ENCODE measurements around the gene EZR. TPM values are rescaled to one million over a fixed set of nuclear protein-coding genes. Genes with fewer than 3 reads are reported as not detected.

The EZR gene
- total RNA-seq, 2 experiments from 2014 or later = 201 to 210 TPM

DNA sequence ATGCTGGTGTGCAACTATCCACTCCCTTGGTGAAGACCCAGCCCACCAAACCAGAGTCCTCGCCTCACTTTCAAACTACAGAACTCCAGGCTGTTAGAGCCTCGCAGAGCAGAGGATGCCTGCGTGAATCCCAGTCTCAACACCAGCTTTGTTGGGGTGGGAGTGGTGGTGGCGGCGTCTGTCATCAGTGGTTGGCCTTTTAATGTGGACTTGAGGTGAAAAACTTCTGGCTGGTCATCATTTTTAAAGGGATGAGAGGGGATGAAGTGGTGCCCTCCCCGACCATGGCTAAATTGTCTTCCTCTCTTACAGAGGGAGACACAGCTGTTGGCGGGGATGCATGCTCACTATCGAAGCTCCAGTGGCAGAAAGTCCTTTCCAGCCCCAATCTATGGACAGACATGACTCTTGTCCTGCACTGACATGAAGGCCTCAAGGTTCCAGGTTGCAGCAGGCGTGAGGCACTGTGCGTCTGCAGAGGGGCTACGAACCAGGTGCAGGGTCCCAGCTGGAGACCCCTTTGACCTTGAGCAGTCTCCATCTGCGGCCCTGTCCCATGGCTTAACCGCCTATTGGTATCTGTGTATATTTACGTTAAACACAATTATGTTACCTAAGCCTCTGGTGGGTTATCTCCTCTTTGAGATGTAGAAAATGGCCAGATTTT, 54.9 kb downstream of the EZR start:
- peaks cover 53% of the 10 kb centered on the region for H3K36me3 Mint-ChIP-seq (ENCODE audit: low read depth)
- ChIA-PET POLR2A (interaction anchor here (0.5 to 1.1 kb wide), 4 partner anchors 9 to 71 kb away, joined by 3 read pairs; no protein-coding TSS in a partner anchor), CTCF (interaction anchor here (1.1 to 1.6 kb wide), 4 partner anchors 21 to 206 kb away, joined by 3 to 6 read pairs (median 4); no protein-coding TSS in a partner anchor)
- peak overlapping the region; percentile 54 for H3K27ac Mint-ChIP-seq
- no peaks in the 10 kb centered on the region for H3K4me1 Mint-ChIP-seq
- no peaks in the 10 kb centered on the region for H3K9me3 Mint-ChIP-seq
- H3K27me3 Mint-ChIP-seq = no peaks in the 10 kb centered on the region
- H3K4me3 Mint-ChIP-seq = no peak overlapping the region
- no peak for DNase-seq

DNA sequence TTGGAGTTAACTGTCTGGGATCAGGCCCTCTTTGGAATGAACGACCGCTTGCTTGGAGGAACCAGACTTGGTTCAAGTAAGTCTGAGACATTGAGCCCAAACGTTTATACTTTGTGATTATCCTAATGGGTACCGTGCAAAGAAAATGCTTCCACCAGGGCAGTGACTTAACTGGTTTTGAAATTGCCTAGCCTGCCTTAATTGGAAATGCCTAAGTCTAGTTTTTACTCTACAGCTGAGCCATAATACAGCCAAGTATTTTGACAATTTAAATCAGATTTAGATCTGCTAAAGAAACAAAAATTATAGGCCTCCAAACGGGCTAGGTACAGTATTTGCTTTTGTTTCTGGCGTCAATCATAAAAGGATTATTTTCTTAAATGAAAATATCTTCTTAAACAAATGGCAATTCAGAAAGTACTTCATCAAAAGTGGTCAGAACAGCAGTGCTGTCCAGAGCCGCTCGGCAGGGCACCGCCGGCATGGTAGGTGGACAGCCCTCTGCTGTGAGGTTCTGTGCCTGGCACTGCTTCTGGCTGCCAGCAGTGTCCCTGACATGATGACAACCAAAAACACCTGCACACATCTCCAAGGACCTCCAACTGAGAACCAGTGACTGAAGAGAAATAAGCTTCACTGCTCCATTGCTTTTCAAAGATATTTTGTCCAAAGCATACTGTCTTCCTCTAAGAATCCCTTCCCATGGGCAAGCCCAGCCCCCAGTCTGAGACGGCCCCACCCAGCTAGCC, 55.6 kb downstream of the EZR start:
- POLR2A ChIA-PET = interaction anchor here (0.5 to 1.1 kb wide), 4 partner anchors 10 to 70 kb away, joined by 3 read pairs; no protein-coding TSS in a partner anchor
- CTCF ChIA-PET = interaction anchor here (1.1 to 1.6 kb wide), 3 partner anchors 20 to 207 kb away, joined by 3 to 6 read pairs (median 4); no protein-coding TSS in a partner anchor
- no peak for DNase-seq
- H3K9me3 Mint-ChIP-seq = no peaks in the 10 kb centered on the region
- H3K27me3 Mint-ChIP-seq = no peaks in the 10 kb centered on the region
- H3K4me1 Mint-ChIP-seq = no peaks in the 10 kb centered on the region
- no peak overlapping the region for H3K4me3 Mint-ChIP-seq
- H3K36me3 Mint-ChIP-seq (ENCODE audit: low read depth) = peaks cover 47% of the 10 kb centered on the region
- peak overlapping the region; percentile 54 for H3K27ac Mint-ChIP-seq

DNA sequence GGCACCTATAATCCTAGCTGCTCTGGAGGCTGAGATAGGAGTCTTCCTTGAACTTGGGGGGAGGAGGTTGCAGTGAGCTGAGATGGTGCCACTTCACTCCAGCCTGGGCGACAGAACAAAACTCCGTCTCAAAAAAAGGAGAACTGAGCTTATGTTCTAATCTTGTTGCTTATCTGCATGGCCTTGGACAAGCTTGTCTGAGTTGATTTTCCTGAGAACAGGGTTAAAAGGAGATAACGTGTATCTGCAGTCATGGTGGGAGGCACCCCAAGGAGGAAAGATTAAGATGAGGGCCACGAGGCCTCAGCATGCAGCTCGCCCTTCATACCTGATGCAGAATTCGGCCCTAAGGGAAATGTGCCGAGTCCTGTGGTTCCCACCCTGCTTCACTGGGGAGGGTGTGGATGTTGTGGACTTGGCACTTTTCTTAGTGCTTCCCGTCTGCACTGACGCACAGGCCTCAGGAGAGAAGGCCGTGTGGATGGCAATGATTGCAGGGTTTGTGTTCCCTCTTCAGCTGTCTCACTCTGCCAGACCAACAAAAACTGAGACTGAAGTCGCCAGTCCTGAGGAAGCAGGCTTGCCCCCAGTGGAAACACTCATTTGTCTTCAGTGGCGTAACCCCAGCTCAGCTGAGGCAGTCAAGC, 56.3 kb downstream of the EZR start:
- H3K27ac Mint-ChIP-seq = no peak overlapping the region
- no peak for DNase-seq

DNA sequence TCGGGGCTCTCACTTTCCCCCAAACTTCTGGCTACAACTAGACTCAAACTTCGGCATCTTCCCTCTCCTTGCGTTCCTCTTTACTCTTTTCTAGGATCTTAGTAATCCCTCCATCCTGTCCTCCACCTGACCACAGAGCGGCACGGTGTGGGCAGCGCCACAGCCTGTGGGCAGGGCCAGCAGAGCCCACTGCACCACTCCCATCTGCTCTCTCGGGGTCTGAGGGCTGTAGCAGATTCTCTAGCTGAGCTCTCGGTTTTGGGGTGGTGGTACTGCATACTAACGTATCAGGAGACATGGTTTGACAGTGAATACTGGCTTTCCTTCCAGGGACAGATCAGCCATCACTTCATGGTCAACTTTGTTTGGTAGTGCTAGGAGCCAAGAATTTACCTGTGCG, 57.4 kb downstream of the EZR start:
- Mint-ChIP-seq H3K4me3 (no peak overlapping the region), H3K9me3 (no peaks in the 10 kb centered on the region), H3K36me3 (ENCODE audit: low read depth) (peaks cover 35% of the 10 kb centered on the region), H3K27me3 (no peaks in the 10 kb centered on the region), H3K27ac (peak overlapping the region; percentile 33), H3K4me1 (no peaks in the 10 kb centered on the region)
- CTCF ChIA-PET = interaction anchor here (1.4 kb wide), 1 partner anchor 9 kb away, joined by 4 read pairs; no protein-coding TSS in a partner anchor
- POLR2A ChIA-PET = no interaction called here
- DNase-seq = no peak

More for the DNA sequence above, 56.3 kb downstream of the EZR start:
- Mint-ChIP-seq H3K27me3 (no peaks in the 10 kb centered on the region), H3K36me3 (ENCODE audit: low read depth) (peaks cover 41% of the 10 kb centered on the region), H3K4me3 (no peak overlapping the region), H3K9me3 (no peaks in the 10 kb centered on the region), H3K4me1 (no peaks in the 10 kb centered on the region)
- POLR2A ChIA-PET = no interaction called here
- CTCF ChIA-PET = interaction anchor here (1.4 to 1.6 kb wide), 2 partner anchors 8 to 20 kb away, joined by 4 to 6 read pairs; no protein-coding TSS in a partner anchor

DNA sequence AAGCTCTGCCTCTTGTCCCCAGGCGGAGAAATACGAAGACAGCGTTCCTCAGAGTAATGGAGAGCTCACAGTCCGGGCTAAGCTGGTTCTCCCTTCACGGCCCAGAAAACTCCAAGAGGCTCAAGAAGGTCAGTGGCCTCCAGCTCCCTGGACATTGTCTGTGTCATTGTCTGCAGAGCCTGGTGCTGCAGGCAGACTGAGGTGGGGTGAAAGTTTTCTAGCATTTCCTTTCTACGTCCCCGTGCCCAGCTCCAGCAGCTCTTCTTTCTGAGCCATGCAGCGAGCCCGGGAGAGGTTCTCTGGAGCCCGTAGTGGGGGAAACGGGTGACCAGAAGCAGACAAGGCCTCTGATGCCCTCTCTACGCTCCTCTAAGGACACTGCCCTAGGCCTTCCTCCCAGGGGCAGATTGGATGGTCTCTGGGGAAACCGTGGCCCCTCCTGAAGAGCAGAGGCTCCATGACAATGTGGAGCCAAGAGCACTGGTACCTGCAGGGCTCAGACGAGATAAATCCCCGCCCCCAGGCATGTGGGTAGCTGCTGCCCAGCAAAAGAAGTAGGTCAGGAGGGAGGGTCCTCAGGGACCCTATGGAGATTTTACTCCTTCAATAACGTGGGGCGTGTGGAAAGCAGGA, 58.4 kb downstream of the EZR start:
- Mint-ChIP-seq H3K36me3 (ENCODE audit: low read depth) (peaks cover 31% of the 10 kb centered on the region), H3K9me3 (no peaks in the 10 kb centered on the region), H3K4me3 (no peak overlapping the region), H3K27ac (no peak overlapping the region), H3K4me1 (no peaks in the 10 kb centered on the region), H3K27me3 (no peaks in the 10 kb centered on the region)
- DNase-seq = no peak
- CTCF ChIA-PET = interaction anchor here (0.6 to 1.5 kb wide), 4 partner anchors 9 to 1387 kb away, joined by 3 read pairs; no protein-coding TSS in a partner anchor
- POLR2A ChIA-PET = interaction anchor here (0.6 kb wide), 1 partner anchor 346 kb away, joined by 3 read pairs; no protein-coding TSS in a partner anchor

DNA sequence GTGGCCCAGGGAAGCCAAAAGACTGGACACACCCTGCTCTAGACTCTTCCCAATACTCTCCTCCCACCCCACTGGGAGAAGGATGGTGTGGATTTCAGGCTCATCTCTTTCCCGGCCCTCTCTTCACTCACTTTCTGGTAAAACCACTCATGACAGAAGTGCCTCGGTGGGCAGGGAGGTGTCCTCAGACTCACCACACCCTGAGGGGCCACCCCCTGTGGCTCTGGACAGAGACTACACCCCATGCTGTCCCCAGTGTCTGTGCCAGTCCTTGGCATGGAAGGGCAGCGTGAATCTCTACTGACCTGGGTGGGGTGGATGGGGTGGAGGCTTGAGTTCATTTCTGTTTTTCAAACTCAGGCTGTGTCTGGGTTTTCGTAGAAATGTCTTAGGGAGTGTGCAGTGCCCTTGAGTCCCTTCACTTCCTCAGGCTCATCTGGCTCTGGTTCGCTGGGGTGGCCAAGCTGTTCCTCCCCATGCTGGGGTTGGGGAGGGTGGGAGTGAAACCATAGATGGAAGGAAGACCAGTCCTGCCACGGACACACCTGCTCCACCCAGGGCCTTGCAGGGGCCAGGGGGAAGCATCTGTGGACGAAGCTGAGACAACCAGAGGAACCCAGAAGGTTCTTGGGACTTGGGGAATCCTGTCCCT, 59.1 kb downstream of the EZR start:
- DNase-seq = no peak
- peak overlapping the region; percentile 79 for H3K27ac Mint-ChIP-seq
- ChIA-PET CTCF (interaction anchor here (0.6 to 1.5 kb wide), 4 partner anchors 10 to 1386 kb away, joined by 3 read pairs; no protein-coding TSS in a partner anchor), POLR2A (interaction anchor here (0.6 kb wide), 1 partner anchor 346 kb away, joined by 3 read pairs; no protein-coding TSS in a partner anchor)
- no peaks in the 10 kb centered on the region for H3K4me1 Mint-ChIP-seq
- no peak overlapping the region for H3K4me3 Mint-ChIP-seq
- no peaks in the 10 kb centered on the region for H3K27me3 Mint-ChIP-seq
- H3K9me3 Mint-ChIP-seq = no peaks in the 10 kb centered on the region
- H3K36me3 Mint-ChIP-seq (ENCODE audit: low read depth) = peaks cover 27% of the 10 kb centered on the region

DNA sequence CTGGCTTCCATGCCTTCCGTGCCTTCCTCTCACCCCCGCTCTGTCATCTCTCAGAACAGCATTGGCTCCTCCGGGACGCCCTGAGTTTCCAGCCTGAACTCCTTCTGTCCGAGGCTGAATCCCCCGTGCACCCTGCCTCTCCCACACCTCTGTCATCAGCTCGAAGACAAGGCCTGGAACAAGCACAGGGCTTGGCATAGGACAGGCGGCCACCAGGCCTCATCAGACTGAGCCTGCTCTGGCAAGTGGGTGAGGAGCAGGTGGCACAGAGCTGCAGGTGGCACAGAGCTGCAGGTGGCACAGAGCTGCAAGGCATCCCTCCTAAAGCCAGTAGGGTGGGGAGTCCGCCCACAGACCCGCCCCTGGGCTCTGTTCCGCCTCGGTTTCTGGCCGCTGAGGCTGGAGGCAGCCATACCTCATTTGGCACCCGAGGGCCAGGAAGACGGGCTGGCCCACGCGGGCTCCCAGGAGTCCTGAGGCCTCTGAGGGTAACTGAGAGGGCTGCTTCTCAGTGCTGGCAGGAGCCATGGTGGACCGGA, 60.2 kb downstream of the EZR start:
- Mint-ChIP-seq H3K4me1 (no peaks in the 10 kb centered on the region), H3K36me3 (ENCODE audit: low read depth) (peaks cover 18% of the 10 kb centered on the region), H3K9me3 (no peaks in the 10 kb centered on the region), H3K4me3 (no peak overlapping the region), H3K27ac (no peak overlapping the region), H3K27me3 (no peaks in the 10 kb centered on the region)
- DNase-seq = no peak
- ChIA-PET CTCF (no interaction called here), POLR2A (interaction anchor here (0.6 kb wide), 1 partner anchor 12 kb away, joined by 3 read pairs; no protein-coding TSS in a partner anchor)

DNA sequence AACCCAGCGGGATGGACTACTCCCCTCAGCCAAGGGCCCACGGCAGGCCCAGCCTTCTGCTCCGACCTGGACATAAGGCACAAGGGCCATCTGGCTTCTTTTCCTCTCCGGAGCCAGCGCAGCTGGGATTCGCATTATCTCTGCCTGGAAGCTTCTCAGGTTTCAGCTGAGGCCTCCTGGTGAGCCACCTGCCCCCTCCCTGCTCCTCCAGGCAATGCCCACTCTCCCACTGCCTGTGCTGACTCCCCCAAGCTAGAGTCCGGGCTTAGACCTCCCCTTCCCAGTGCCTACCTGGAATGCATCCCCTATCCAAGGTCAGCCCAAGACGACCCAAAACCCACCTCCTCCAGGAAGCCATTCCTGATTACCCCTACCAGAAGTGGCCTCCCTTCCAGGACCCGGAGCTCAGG, 60.7 kb downstream of the EZR start:
- H3K36me3 Mint-ChIP-seq (ENCODE audit: low read depth) = peaks cover 15% of the 10 kb centered on the region

DNA sequence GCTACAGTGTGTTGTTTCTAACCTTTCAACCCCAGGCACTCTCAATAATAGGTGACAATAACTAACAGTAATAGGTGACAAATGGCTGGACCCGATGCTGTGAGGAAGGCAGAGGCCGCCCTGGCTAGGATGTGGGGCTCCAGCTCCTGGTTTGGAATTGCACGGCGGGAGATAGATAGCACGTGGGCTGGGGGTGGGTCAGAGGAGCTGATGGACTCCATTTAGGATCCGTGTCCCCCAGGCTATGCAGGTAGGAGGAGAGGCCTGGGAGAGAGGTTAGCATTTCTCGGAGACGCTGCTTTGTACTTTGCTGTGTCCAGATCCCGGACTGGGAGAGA, 61.4 kb downstream of the EZR start:
- Mint-ChIP-seq H3K27me3 (no peaks in the 10 kb centered on the region), H3K4me3 (no peak overlapping the region), H3K27ac (no peak overlapping the region), H3K9me3 (no peaks in the 10 kb centered on the region), H3K4me1 (no peaks in the 10 kb centered on the region), H3K36me3 (ENCODE audit: low read depth) (peaks cover 13% of the 10 kb centered on the region)
- no peak for DNase-seq
- CTCF ChIA-PET = interaction anchor here (1.0 kb wide), 2 partner anchors 8 to 12 kb away, joined by 3 to 5 read pairs; no protein-coding TSS in a partner anchor
- POLR2A ChIA-PET = no interaction called here

More for the DNA sequence above, 60.7 kb downstream of the EZR start:
- CTCF ChIA-PET = interaction anchor here (0.6 to 1.0 kb wide), 2 partner anchors 11 to 212 kb away, joined by 3 read pairs; no protein-coding TSS in a partner anchor
- H3K9me3 Mint-ChIP-seq = no peaks in the 10 kb centered on the region
- POLR2A ChIA-PET = no interaction called here
- H3K4me3 Mint-ChIP-seq = no peak overlapping the region
- H3K4me1 Mint-ChIP-seq = no peaks in the 10 kb centered on the region
- no peak for DNase-seq
- H3K27me3 Mint-ChIP-seq = no peaks in the 10 kb centered on the region
- H3K27ac Mint-ChIP-seq = no peak overlapping the region

DNA sequence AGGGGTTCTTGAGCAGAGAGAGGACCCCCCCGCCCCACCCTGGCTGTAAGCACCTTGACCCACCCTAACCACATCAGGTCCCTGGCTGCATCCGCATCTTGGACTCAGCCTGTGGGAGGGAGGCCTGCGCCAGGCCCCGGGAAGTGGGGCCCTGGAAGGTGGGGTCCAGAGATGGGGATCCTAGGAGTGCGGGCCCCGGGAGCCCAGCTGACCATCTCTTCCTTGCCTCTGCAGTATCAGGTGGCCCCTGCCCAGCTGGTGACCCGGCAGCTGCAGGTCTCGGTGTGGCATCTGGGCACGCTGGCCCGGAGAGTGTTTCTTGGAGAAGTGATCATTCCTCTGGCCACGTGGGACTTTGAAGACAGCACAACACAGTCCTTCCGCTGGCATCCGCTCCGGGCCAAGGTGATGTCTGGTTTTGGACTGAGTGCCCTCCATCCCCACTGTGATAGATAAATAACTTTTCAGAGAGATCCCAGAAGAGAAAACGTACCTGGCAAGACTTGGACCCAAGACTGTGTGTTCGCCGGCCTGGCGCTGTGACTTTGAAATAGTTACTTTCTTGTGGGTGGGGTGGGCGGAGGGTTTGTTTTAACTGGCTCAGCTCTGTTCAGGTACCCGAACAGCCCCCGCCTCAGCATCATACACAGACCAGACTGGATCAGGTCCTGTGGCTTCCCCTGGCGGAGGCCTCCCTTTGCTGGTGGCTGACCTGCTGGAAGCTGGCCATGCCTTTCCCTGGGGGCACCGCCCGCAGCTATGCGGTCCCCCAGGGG, 62.0 kb downstream of the EZR start:
- Mint-ChIP-seq H3K4me3 (no peak overlapping the region), H3K4me1 (no peaks in the 10 kb centered on the region), H3K27me3 (no peaks in the 10 kb centered on the region), H3K27ac (no peak overlapping the region), H3K9me3 (no peaks in the 10 kb centered on the region), H3K36me3 (ENCODE audit: low read depth) (peaks cover 12% of the 10 kb centered on the region)
- ChIA-PET POLR2A (no interaction called here), CTCF (interaction anchor here (1.0 kb wide), 1 partner anchor 9 kb away, joined by 5 read pairs; no protein-coding TSS in a partner anchor)
- no peak for DNase-seq

DNA sequence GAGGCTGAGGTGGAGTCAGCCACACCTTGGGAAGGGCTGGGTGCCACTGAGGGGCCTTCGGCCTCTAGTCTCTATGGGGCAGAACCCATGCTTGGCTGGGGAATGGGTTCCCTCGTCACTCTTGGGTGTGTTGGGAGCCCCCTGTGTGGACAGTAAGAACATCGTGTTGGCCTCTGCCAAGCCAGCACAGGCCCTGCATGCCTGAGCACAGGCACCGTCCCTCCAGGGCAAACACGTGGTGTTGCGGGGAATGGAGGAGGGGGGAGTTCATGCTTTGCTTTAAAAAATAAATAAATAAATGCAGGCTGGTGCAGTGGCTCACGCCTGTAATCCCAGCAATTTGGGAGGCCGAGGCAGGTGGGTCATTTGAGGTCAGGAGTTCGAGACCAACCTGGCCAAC, 63.0 kb downstream of the EZR start:
- H3K9me3 Mint-ChIP-seq = no peaks in the 10 kb centered on the region
- peaks cover 4% of the 10 kb centered on the region for H3K4me1 Mint-ChIP-seq
- no peak overlapping the region for H3K4me3 Mint-ChIP-seq
- DNase-seq = no peak
- H3K27ac Mint-ChIP-seq = peak overlapping the region; percentile 50
- H3K36me3 Mint-ChIP-seq (ENCODE audit: low read depth) = peaks cover 6% of the 10 kb centered on the region
- CTCF ChIA-PET = interaction anchor here (1.0 kb wide), 1 partner anchor 13 kb away, joined by 4 read pairs; no protein-coding TSS in a partner anchor
- POLR2A ChIA-PET = interaction anchor here (0.6 kb wide), 1 partner anchor 146 kb away, joined by 3 read pairs; no protein-coding TSS in a partner anchor
- H3K27me3 Mint-ChIP-seq = no peaks in the 10 kb centered on the region
